HL-60/S4 treated with retinoic acid at 250 ng/mL for 4 days and 3 days (cell line): ENCODE results near the gene ARF1.

Experiments
- in situ Hi-C: fragments of 300-500 bp; cut with MboI; formaldehyde crosslinking; loops from 2 replicates; pipeline ENCODE4 v1.7.0; 2022; ENCODE audit warnings: low sequenced_read_pairs

ARF1 gene

DNA sequence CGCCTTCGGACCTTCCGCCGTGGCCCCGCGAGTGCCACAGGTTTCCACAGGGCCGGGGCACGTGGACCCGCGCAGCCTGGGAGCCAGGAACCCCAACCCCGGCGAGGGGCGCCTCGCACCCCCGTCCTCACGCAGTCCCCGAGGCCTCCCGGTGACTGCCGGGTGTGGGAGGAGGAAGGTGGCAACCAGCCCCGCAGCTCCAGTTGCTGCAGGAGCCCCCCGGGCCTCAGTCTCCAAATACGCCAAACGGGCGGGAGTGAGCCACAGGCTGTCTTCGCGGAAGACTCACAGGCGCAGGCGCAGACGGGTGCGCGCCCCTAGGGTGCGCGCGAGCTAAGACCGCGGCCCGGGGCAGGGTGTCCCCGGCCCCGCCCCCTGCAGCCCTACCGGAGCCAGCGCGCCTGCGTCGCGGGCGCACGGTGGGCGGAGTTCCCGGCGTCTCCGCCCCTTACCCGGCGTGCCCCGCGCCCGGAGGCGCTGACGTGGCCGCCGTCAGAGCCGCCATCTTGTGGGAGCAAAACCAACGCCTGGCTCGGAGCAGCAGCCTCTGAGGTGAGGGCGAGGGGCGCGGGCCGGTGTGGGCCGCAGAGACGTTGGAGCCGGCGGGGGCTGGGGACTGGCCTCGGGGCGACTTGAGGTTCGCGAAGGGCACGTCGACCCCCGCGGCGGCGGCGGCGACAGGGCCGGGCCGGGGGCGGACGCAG lies at the start of gene ARF1:
TSS of gene ARF1 (plus strand) at position 495 of the 704 bp plus-strand sequence. CDS start 14,407 bp downstream, outside the sequence.
- in situ Hi-C loops, result no loop called here

DNA sequence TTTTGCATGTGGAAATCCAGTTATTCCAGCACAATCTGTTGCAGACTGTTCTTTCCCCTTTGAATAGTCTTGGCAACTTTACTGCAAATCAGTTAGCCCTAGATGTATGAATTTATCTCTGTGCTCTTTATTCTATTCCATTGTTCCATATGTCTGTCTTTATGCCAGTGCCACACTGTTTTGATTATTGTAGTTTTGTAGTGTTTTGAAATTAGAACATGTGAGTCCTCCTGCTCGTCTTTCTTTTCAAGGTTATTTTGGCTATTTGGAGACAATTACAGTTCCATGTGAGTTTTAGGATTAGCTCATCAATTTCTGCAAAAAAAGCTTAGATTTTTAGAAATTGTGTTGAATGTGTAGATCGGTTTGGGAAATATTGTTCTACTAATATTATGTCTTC lies 49.1 kb upstream of the ARF1 start:
- in situ Hi-C loops, result no loop called here

DNA sequence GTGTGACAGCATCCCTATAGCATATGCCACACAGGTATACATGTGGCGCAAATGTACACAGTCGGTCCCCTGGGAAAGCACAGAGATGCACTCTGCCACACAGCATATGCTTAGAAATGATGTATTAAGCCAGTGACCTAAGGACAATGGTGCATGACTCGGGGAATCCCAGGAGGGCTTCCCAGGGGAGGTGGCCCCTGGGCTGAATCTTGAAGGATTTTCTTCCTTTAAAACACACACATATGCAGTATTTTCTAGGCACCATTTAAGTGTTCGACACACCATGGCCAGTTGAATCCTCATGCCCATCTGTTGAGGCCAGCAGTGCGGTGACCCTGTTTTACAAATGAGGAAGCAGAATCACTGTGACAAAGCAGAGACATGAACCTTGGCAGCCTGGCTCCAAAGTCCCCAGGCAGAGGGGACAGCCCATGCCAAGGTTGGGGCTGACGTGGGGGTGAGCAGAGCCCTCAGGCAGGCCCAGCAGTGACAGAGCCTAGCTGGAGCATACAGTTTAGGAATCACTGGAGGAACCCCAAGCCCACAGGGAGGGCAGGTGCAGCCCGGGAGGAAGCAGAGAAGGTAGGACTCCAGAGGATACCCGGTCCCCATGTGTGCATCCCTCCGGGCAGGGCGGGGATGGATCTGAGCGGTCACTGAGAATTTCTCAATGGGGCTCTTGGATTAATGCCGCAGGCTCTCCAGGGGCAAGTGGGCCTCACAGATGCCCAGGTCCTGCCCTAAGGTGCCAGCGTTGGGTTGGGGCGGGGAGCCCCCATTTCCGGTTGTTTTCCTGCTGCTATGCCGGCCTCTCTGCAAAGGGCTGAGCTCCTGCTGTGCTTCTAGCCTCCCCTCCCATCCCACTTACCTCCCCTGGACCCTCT lies 47.3 kb upstream of the ARF1 start:
- in situ Hi-C loops, result no loop called here

DNA sequence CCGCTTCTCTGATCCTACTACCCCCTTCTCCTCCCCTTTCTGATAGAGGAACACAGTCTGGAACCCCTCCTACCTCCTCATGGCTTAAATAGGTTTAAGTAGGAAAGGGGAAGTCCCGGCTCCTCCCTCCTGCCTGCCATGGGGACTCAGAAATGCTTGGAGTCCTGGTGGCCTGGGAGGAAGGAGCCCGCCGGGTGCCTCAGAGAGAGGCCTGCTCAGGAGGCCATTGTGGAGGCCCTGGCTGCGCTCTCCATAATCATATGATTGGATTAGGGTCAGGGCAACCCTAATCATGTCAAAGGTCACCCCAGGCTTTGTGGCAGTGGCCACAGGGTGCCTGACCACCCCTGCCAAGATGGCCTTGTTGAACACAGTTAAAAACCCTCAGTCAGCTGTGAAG lies 46.7 kb upstream of the ARF1 start:
- in situ Hi-C loops, result no loop called here

DNA sequence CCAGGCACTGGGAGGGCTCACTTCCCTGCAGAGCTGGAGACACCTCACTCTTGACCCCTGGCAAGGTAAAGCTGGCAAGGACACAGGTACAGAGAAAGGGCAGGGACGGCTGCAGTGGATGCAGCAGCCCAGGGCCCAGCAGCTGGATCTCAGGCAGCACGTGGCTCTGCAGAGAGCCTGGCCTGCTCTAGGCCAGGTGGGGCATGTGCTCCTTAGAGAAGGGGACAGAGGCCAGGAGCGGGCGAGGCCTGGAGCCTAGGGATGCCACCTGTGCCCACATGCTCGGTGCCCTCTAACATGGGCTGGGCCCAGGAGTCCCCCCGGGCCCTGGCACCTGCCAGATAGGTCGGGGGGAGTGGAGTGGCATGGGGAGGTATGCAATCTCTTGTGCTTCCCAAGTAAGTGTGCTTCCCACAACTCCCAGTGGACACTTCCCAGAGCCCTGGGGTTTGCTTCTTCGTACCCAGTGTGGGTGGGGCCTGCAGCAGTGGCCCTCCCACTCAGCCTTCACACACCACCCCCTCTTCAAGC lies 45.7 kb upstream of the ARF1 start:
- in situ Hi-C loops, result no loop called here

DNA sequence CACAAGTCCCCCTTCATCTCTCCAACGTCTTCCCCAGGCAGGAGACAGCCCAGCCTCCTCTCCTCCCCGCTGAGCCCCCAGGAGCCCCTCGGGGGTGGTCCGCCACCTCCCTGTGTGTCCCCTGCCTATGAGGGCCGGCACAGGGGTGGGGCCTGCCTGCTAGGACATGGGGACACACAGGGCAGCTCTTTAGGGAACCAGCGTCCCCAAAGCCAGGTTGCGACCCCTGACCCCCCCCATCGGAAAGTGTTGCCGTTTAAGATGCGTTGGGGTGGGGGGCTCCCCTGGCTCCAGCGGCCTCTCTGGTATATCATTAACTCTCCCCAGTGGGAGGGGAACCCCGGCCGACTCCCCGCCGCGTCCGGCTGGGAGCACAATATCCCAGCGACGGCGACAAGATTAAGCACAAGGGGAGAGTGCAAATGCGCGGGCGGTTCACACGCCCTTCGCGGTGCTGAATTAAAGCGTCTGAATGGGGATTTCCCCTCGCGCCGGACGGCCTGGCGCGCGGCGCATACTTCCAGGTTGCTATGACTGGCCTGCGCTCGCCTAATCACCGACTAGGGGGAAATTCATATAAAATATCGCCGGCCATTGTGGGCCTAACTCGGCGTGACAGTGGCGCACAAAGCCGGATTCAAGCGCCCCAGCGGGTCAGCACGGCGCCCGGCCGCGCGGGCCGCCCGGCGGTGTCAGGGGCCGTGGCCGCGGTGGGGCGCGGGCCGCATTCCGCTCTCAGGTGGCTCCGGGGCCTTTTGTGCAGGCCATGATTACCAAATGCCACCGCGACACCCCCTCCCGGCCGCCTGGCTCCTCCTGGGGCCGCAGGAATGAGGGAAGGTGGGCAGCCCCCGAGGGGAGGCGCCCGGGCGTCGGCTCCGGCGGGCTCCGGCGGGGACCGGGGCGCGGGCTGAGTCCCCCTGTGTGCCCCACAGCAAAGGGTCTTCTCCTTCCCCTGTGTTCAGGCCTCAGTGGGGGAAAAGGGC lies 44.8 kb upstream of the ARF1 start:
- in situ Hi-C loops, result no loop called here

DNA sequence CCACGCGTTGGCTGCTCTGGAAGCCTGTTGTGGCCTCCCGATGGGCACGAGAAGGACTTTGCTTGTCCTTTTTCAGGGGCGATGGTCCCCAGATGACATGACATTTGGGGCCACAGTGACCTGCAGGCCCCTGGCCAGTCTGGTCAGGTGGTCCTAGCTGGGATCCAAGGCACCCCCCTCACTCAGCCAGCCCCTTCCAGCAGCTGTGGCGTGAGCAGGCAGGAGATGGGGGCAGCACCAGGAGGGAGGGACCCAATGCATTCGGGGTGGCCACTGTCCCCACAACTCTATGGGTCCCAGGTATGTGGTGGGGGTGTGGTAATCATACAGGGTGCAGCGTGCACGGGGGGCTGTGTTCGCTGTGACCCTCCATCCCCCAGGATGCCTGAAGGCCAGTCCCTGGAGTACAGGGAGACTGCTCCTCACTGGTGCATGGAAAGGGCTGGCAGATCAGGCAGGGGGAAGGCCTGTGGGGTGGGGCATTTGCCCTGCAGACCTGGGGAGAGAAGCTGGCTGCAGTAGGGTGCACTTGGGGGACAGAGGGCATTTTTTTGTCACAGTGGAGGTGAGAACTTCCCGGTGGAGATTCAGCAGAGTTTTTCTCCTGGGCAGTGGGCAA lies 44.0 kb upstream of the ARF1 start:
- in situ Hi-C loops, result no loop called here

DNA sequence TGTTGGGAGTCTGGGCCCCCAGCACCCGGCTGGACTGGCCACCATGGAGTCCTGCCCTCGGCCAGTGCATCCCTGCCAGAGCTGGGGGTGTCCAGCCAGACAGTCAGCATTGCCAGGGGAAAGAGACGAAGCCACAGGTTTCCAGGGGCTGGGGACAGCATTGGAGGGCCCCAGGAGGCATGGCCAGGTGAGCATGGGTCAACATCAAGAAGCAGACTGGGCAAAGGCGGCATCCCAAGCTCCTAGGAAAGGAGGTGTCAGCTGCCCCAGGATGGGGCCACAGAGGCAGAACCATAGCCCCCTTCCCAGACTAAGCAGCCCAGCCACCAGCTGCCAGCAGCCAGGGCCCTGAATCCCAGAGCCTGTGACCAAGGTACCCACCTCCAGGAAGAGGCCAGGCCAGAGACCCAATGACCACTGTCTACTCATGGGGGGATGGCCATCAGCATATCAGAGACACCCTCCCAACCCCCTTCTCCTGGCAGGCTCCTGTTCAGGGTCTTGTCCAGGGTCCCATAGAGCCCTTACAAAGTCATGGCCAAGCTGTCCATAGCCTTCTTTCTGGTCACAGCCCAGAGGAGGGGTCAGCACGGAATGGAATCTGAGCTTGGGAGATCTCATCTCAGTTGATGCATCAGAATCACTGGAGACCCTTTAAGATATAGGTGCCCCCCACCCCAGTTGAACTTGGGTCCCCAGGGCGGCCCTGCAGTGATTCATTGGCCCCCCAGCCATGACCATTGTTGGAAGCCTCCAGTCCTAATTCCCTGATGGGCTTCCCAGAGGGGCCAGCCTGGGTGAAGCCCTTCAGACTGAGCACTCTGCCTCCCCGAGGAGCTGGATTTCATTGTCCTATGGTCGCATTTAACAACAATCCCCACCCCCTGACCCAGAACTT lies 43.3 kb upstream of the ARF1 start:
- in situ Hi-C loops, result no loop called here

DNA sequence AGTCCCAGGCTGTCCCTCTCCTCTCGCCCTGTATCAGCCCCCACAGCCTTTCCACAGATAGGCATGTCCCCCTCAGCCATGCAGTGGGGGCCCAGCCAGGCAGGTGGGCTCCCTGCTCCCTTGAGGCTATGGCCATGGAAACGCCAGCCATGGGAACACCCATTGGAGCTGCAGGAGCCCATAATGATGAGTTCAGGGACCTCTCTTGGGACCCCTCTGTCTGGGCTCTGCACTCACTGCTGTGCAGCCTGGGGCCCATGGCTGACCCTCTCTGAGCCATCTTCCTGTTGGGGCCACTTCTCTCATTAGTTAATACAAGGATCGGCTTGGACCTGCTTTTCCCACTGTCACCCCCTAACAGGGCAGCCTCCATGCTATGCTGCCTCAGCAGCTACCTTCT lies 42.5 kb upstream of the ARF1 start:
- in situ Hi-C loops, result no loop called here

DNA sequence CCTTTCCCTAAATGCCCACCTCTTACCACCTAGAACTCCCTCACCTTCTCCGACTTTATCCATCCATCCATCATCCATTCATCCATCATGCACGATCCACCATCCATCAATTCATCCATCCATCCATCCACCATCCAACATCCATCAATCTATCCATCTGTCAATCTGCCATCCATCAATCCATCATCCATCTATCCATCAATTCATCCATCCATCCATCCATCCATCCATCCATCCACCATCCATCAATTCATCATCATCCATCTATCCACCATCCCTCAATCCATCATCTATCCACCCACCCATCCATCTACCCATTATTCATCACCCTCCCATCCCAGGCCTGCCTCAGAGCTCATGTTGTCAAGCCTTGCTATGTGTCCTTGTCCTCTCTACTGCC lies 41.2 kb upstream of the ARF1 start:
- in situ Hi-C loops, result no loop called here

DNA sequence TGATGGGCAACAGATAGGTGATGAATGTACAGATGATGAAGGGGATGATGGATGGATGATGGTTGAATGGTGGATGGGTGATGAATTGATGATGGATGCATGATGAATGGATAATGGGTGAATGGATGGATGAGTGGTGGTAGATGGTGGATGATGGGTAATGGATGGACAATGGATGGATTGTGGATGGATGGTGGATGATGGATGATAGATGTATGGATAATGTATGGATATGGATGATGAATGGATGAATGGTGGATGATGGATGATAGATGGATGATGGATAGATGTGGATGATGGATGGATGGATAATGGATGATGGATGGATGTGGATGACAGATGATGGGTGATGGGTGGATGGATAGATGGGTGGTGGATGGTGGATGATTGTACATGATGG lies 40.0 kb upstream of the ARF1 start:
- in situ Hi-C loops, result no loop called here

DNA sequence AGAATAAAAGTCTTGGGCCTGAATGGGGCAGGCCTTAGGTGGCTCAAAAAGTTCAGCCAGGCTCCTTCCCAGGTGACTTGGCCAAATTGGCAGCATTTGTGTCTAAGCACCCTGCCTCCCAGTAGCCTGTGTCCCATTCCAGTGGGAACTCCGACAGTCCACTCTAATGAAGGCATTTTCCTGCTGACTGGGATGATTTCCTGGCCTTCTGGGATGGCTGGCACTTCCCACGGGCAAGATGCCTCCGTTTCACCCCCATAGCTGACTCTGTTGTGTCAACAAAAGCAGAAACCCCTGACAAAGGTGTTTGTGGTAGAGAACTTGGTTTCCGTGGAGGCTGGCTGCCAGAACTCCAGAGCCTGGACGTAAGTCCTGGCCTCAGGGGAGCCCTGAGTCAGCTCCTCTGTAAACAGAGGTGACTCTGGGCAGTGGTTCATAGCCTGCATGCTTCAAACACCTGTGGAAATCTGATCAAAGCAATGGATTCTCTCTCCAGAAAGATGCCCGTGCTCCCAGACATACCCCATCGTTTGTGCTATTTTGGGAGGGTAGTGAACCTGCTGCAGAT lies 39.1 kb upstream of the ARF1 start:
- in situ Hi-C loops, result no loop called here

DNA sequence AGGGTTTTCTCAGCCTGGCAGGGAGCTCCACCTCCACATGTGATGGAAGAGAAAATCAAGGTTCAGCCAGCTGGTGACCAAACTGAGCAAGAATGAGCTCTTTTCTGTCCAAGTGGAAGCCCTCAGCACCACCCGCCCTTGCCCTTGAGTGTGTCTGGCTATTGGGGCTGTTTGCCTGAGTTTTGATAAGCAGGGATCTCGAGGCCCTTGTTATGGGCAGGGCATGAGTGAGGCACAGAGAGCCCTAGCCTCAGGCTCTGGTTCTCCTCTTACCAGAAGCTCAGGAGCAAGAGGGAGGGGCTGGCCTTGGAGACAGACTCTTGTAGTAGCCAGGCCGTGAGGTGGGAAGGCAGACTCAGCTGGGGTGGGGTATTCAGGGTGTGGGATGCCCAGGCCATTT lies 37.5 kb upstream of the ARF1 start:
- in situ Hi-C loops, result no loop called here

DNA sequence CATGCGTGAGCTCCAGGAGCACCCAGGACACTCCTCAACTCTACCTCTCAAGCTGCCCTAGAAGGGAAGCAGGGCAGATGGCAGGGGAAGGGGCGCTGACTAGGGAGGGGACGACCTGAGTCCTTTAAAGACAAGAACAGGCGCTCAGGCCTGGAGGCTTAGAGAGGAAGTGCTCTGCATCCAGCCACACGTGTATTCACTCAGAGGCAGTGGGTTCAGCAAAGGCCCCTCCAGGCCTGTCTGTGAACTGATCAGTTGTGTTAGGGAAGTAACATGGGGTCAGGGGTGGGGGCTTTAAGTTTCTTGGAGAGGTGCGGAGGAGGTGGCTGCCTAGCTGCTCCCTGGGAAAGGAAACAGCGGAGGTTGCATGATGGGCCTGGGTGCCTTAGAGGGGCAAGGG lies 37.1 kb upstream of the ARF1 start:
- in situ Hi-C loops, result no loop called here

DNA sequence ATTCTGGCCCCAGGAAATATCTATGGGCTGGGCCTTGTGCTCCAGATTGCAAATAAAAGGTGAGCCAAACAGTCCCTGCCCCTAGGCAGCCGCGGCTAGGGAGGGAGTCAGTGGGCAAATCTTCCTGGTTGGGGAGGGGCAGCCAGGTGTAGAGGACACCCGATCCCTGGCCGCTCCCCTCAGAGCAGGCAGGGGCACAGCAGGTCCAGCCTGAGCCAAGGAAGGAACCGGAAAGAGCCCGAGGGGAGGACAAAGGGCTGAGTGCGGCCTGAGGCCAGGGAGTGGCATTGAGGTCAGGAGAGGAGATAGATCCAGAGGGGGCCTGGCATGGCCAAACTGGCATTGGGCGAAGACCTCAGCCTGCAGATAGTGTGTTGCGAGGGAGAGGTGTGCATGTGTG lies 36.6 kb upstream of the ARF1 start:
- in situ Hi-C loops, result no loop called here

DNA sequence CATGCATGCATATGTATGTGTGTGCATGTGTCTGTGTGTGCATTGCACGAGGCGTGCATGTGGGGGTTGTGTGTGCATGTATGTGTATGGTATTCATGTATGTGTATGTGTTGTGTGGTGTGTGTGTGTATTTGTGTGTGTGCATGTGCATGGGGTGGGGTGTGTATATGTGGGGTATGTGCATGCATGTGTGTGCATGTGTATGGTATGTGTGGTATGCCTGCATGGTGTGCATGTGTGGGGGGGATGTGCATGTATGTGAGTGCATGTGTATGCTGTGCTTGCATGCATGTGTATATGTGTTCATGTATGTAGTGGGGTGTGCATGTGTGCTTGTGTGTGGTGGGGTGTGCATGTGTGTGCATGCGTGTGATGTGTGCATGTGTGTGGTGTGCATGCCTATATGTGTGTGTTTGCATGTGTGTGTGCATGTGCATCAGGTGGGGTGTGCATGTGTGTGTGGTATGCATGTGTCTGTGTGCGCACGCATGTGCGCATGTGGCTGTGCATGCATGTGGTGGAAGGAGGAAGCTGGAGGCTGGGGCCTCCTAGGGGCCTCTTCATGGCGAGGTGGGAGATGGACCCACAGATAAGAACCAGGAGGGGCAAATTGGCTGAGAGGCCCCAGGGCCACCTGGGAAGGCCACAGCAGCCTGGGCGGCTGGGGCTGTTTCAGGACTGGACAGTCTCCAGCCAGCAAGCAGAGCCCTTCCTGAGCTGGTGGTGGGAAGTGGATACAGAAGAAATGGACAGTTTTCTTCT lies 35.9 kb upstream of the ARF1 start:
- in situ Hi-C loops, result no loop called here

DNA sequence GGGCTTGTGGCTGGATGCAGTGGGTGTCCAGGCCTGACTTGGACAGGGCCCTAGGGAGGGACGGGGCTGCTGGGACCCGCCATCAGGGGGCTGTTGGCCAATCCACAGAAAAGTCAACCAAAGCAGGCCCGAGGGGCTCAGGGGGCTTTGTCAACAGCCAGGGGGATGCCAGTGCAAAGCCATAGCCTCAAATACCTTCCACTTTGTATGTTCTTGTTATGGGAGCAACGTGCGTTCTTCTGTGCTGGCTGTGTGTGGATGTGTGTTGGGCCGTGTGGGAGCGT lies 35.4 kb upstream of the ARF1 start:
- in situ Hi-C loops, result no loop called here

DNA sequence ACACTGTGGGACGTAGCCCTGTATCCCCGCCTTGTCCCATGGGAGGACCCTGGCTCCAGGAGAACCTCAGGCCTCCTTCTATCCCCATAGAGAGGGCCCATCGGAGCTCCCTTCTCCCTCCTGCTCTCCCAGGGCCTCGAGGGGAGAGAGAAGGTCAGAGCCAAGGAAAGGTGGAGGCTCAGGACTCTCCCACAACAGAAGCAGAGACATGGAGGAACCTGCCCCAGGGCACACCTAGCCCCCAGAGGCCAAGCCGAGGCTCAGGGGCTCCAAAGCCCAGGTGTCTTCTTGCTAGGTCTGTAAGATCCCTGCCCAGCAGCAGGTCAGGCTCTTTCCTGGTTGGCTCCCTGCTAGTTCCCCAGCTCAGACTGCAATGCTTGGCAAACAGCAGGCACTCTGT lies 34.4 kb upstream of the ARF1 start:
- in situ Hi-C loops, result no loop called here
